CD4-positive, alpha-beta T cell treated with Interleukin-2 at 100 ng/mL for 4 hours (primary cell): ENCODE measurements around the gene AP1M1.
A peak's percentile ranks its signal among the peaks of the same experiment; 100 is the strongest.
"Not testable (repeated sequence)": the region's sequence is repeated elsewhere in the genome, so short reads cannot be mapped to it uniquely, and the experiment has no call there.

ENCODE experiments used
- DNase-seq: peaks from one replicate; pipeline ENCODE4 v3.0.0-alpha.2; 2020; ENCODE audit warnings: low spot score

Gene AP1M1

DNA sequence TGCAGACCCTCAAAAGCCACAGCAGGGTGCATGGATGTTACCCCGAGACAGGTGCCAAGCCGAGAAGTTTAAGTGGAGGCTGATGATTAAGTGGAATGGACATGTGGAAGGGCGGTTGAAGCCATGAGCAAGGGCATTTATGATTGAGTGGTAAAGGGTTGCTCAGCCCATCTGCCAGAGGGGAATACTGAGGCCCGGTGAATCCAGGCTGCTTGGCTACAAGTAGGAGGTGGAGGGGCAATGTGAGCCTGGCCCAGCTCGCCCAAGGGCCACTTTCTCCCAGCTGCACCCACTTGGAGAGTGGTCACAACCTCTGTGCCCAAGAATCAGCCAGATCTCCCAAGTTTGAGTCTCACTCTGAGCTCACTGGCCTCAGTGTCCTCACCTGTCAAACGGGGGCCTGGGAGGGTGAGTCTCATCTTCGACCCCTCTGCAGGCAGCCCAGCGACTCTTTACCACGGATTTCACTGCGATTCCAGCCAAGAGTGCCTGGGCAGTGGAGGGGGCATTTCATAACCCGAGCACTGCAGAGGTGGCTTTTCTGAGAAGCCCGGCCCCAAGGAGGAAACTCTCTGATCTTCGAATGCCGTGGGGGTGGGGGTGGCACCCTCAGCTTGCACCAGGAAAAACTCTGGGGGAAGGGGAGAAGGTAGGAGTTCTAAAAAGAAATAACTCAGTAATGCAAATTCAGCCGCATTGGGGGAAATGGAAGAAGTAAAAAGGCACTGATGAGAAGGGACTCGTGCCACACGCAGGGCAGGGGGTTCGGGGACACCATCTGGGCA lies 64.1 kb downstream of the AP1M1 start:
- peak; percentile 29 for DNase-seq

DNA sequence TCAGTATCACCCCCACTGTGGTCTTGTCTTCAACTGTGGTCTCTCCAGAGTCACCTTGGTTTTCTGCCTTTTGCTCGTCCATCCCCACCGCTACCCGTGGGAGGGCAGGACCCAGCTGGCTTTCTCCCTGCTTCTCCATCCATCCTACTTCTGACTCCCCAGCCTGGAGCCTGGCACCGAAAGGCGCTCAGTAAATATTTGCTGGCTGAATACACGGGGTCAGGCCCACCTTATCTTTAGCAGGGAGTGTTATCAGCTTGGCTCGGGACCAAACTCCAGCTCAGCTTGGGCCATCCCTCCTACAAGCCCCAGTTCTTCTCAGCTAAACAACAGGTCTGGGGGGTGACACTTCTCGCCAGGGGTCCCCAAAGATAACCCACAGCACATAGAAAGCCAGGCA lies 64.9 kb downstream of the AP1M1 start:
- DNase-seq = no peak

- no peak for DNase-seq
Observed at GRCh38 chr19:16263141-16263761, 65.5 kb downstream of the AP1M1 start.

DNA sequence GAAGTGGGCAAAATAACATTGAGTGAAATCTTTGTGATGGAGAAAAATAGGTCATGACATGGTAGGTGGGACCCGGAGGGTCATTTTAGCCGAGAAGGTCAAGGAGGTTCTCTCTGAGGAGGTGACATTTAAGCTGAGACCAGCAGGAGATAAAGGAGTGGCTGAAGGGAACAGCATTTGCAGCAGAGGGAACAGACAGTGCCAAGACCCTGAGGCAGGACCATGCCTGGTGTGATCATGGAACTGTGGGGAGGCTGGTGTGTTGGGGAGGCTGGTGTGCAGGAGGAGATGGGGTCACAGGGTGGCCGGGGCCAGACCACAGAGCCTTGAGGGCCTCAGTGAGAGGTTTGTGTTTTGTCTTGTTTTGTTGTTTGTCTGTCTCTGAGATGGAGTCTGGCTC lies 67.5 kb downstream of the AP1M1 start:
- no peak for DNase-seq

DNA sequence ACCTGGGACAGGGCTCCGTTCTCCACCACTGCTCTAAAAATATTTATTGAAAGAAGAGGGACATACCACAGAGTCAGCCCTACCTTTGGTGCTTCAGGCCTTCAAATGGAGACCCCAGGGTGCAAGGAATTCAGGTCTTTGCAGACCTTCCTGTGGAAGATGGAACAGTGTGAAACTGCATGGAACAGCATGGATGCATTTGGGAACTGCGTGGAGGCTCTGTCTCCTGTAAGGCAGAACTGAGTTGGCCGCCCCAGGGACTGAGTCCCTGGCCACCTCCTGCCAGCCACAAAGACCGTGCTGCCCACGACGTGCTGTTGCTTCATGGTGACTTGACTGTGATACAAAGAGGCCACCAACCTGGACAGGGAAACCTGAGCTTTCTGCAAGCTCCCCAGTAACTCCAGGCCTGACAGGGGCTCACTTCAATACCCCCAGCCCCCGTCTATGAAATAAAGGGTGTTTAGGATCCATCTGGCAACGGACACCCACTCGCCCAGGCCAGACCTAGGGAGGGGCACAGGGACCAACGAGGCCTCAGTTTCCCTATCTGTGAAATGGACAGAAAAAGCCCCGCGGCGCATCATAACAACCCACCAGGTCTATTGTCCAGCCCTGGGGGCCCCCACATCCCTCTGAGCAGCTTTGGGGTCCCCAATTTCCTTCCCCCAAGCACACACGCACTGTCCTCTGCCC lies 68.3 kb downstream of the AP1M1 start:
- DNase-seq = no peak

- DNase-seq = peak; percentile 87
Observed at GRCh38 chr19:16266586-16266942, 68.9 kb downstream of the AP1M1 start.

GRCh38 chr19:16268676-16269319 lies 71.1 kb downstream of the AP1M1 start:
- DNase-seq = no peak

DNA sequence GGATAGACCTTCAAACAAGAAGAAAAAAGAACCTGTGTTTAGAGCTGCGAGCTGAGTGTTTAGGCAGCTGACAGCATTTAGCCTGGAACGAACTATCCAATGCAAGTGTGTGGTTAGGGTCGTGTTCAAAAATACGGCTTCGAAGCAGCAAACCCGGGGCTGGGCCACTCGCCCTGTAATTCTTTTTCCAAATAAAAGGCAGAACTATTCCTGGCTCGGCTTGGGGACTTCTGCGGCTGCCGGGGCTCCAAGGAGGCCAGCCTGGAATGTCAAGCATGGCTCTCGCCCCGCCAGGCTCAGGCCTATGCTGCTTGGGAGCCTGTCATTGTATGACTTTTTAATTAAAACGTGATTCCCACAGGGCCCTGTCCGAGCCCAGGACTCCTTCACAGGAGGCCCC lies 75.2 kb downstream of the AP1M1 start:
- DNase-seq = no peak

DNA sequence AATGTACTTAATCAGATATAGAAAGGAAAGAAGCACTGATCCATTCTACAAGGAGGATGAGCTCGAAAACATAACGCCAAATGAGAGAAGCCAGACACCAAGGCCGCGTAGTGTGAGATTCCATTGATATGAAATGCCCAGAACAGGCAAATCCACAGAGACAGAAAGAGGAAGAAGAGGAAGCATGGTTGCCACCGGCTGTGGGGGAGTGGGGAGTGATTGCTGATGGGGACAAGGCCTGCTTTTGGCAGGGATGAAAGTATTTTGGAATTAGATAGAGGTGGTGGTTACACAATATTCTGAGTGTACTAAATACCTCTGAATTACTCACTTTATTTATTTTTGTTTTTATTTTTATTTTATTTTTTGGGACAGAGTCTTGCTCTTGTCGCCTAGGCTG lies 76.7 kb downstream of the AP1M1 start:
- no peak for DNase-seq

- no peak for DNase-seq
Observed at GRCh38 chr19:16280306-16280705, 82.6 kb downstream of the AP1M1 start.

DNA sequence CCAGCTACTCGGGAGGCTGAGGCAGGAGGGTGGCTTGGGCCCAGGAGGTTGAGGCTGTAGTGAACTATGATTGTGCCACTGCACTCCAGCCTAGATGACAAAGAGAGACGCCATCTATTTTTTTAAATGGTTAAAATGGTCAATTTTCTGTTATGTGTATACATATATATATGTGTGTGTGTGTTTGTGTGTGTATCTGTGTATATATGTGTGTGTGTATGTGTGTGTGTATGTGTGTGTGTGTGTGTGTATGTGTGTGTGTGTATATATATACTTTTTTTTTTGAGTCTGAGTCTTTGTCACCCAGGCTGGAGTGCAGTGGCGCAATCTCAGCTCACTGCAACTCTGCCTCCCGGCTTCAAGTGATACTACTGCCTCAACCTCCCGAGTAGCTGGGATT lies 84.0 kb downstream of the AP1M1 start:
- no peak for DNase-seq

DNA sequence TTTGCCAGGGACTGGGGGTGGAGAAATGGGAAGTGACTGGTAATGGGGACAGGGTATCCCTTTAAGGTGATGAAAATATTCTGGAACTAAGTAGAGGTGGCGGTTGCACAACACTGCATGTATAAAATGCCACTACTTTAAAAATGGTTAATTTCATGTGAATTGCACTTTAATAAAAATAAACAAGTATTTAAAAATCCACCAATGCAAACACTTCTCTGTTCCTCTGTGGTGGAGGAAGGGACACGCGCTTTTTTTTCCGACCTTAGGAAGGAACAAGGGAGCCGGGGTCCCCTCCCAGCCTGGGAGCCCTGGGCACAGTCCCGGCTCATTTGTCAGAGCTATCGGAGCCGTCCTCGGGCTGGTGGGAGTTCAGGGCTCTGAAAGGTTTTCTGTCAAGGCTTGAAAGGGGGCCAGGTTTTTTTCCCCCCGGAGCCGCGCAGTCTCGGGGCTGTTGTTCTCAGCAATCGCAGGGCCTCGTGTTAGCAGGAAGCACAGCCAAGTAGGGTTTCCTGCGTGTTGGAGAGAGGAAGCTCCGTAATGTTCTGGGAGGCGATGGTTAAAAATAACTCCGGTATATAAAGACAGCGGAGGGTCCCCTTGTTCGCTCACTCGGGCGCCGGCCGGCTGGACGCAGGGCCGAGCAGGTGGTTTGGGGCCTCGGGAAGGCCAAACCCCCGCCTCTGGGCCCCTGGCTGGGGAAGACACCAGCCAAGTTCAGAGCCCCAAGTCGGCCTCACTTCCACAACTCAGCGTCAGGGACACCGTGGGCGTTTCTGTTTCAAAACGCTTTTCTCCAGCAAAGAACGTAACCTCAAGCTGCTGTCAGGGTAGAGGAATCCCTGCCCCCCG lies 85.7 kb downstream of the AP1M1 start:
- peak; percentile 40 for DNase-seq

GRCh38 chr19:16284505-16284904 lies 86.8 kb downstream of the AP1M1 start:
- DNase-seq = no peak

DNA sequence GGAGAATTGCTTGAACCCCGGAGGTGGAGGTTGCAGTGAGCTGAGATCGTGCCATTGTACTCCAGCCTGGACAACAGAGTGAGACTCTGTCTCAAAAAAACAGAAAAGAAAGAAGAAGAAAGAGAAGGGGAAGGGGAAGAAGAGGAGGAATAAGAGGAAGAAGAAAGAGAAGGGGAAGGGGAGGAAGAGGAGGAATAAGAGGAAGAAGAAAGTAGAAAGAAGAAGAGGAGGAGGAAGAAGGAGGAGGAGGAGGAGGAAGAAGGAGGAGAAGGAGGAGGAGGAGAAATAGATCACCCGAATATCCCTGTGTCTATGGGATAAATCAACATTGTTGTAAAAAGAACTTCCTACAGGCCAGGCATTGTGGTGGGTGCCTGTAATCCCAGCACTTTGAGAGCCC lies 87.4 kb downstream of the AP1M1 start:
- DNase-seq = not testable (repeated sequence)

DNA sequence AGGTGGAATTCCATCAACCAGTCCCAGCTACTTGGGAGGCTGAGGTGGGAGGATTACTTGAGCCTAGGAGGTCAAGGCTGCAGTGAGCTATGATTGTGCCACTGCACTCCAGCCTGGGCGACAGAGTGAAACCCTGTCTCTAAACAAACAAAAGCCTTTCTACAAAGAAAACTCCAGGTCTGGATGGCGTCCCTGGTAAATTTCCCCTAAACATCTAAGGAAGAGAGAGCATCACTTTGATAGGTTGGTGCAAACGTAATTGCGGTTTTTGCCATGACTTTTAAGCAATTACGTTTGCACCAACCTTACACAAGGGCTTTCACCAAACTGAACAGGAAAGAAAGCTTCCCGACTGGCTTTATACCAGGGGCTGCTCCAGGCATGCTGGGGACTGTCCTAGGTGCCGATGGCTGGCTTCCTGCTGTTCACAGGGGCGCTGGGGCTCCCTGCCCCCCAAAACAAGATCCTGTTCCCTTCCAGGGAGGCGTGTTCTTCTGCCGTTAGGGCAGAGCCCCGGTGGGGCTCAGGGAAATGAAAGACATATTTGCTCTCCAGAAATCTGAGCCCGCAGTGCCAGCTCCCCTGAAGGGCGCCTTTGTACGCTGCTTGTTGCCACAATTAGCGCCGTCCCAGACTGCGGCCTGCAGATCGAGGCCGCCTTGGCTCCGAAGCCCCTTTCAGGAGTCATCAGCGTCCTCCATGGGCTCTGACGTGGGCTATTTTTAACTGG lies 88.2 kb downstream of the AP1M1 start:
- DNase-seq = no peak

GRCh38 chr19:16288544-16288943 lies 90.8 kb downstream of the AP1M1 start:
- no peak for DNase-seq

- no peak for DNase-seq
Observed at GRCh38 chr19:16289594-16289993, 91.9 kb downstream of the AP1M1 start.

- no peak for DNase-seq
Observed at GRCh38 chr19:16290692-16291091, 93.0 kb downstream of the AP1M1 start.

GRCh38 chr19:16293118-16294091 lies 95.7 kb downstream of the AP1M1 start:
- no peak for DNase-seq

DNA sequence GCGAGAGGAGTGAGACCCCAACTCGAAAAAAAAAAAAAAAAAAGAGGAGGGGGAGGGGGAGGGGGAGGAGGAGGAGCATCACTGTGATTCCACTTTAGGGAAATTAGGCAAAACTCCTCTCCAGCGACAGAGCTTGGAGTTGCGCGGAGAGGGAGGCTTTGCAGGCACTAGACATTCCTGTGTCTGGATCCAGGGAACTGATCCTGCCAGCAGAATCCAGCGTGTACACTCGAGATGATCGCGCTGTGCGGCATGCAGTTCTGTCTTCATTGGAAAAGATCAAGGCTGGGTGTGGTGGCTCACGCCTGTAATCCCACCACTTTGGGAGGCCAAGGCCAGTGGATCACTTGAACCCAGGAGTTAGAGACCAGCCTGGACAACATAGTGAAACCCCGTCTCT lies 97.3 kb downstream of the AP1M1 start:
- DNase-seq = no peak
